Measurements from ENCODE around the gene CCDC146. TPM values are rescaled to one million over a fixed set of nuclear protein-coding genes. Genes with fewer than 3 reads are reported as not detected.
A peak's percentile ranks its signal among the peaks of the same experiment; 100 is the strongest.

The CCDC146 gene
- total and polyA plus RNA-seq, 9 donors, result 5.3 to 11.7 (median 6.7) TPM

GRCh38 chr7:77281780-77282478 is 159.5 kb downstream of the CCDC146 start:
- Histone ChIP-seq H3K27ac (ENCODE audit: low read length) (peak overlapping the region; percentile 22), H3K36me3 (ENCODE audit: control insufficient read depth, insufficient read depth, low read length) (no peaks in the 10 kb centered on the region), H3K27me3 (ENCODE audit: control insufficient read depth, insufficient read depth, low read length) (no peaks in the 10 kb centered on the region), H3K9me3 (replicated peaks; ENCODE audit: control insufficient read depth, low read depth, low read length) (no peaks in the 10 kb centered on the region), H3K4me1 (ENCODE audit: control insufficient read depth, insufficient read depth, low read length) (peaks cover 10% of the 10 kb centered on the region), H3K4me3 (ENCODE audit: low read length) (no peak overlapping the region)
- DNase-seq, result peak; percentile 64
- WGBS (ENCODE audit: insufficient coverage), result no CpG with 5 or more reads among the region's 3 CpGs

- Histone ChIP-seq H3K27ac (ENCODE audit: low read length) (no peak overlapping the region), H3K4me3 (ENCODE audit: low read length) (no peak overlapping the region), H3K4me1 (ENCODE audit: control insufficient read depth, insufficient read depth, low read length) (peaks cover 10% of the 10 kb centered on the region), H3K9me3 (replicated peaks; ENCODE audit: control insufficient read depth, low read depth, low read length) (no peaks in the 10 kb centered on the region), H3K27me3 (ENCODE audit: control insufficient read depth, insufficient read depth, low read length) (no peaks in the 10 kb centered on the region), H3K36me3 (ENCODE audit: control insufficient read depth, insufficient read depth, low read length) (peaks cover 2% of the 10 kb centered on the region)
- DNase-seq, result peak; percentile 29
- WGBS (ENCODE audit: insufficient coverage), result no CpG with 5 or more reads among the region's 1 CpG
Measured at GRCh38 chr7:77282897-77283296, 160.5 kb downstream of the CCDC146 start.

- 83% methylated on average over 2 of the region's 4 CpGs for WGBS (ENCODE audit: insufficient coverage)
- no peak for DNase-seq
- Histone ChIP-seq H3K4me1 (ENCODE audit: control insufficient read depth, insufficient read depth, low read length) (peaks cover 10% of the 10 kb centered on the region), H3K9me3 (replicated peaks; ENCODE audit: control insufficient read depth, low read depth, low read length) (no peaks in the 10 kb centered on the region), H3K4me3 (ENCODE audit: low read length) (no peak overlapping the region), H3K27me3 (ENCODE audit: control insufficient read depth, insufficient read depth, low read length) (no peaks in the 10 kb centered on the region), H3K36me3 (ENCODE audit: control insufficient read depth, insufficient read depth, low read length) (peaks cover 4% of the 10 kb centered on the region), H3K27ac (ENCODE audit: low read length) (no peak overlapping the region)
Measured at GRCh38 chr7:77284005-77284404, 161.6 kb downstream of the CCDC146 start.

GRCh38 chr7:77284616-77285015 is 162.2 kb downstream of the CCDC146 start:
- no peaks in the 10 kb centered on the region for H3K9me3 ChIP-seq (replicated peaks; ENCODE audit: control insufficient read depth, low read depth, low read length)
- no peak for DNase-seq
- WGBS (ENCODE audit: insufficient coverage), result 100% methylated on average over 1 of the region's 2 CpGs

GRCh38 chr7:77288676-77289320 is 166.4 kb downstream of the CCDC146 start:
- H3K27ac ChIP-seq (ENCODE audit: low read length), result no peak overlapping the region
- H3K36me3 ChIP-seq (ENCODE audit: control insufficient read depth, insufficient read depth, low read length), result peaks cover 16% of the 10 kb centered on the region
- DNase-seq, result peak; percentile 30
- no peaks in the 10 kb centered on the region for H3K27me3 ChIP-seq (ENCODE audit: control insufficient read depth, insufficient read depth, low read length)
- WGBS (ENCODE audit: insufficient coverage), result 50% methylated on average over 2 of the region's 7 CpGs
- H3K4me3 ChIP-seq (ENCODE audit: low read length), result no peak overlapping the region
- no peaks in the 10 kb centered on the region for H3K9me3 ChIP-seq (replicated peaks; ENCODE audit: control insufficient read depth, low read depth, low read length)
- peaks cover 2% of the 10 kb centered on the region for H3K4me1 ChIP-seq (ENCODE audit: control insufficient read depth, insufficient read depth, low read length)

More at GRCh38 chr7:77284616-77285015, 162.2 kb downstream of the CCDC146 start:
- H3K27ac ChIP-seq (ENCODE audit: low read length), result no peak overlapping the region
- peaks cover 10% of the 10 kb centered on the region for H3K4me1 ChIP-seq (ENCODE audit: control insufficient read depth, insufficient read depth, low read length)
- H3K4me3 ChIP-seq (ENCODE audit: low read length), result no peak overlapping the region
- peaks cover 9% of the 10 kb centered on the region for H3K36me3 ChIP-seq (ENCODE audit: control insufficient read depth, insufficient read depth, low read length)
- no peaks in the 10 kb centered on the region for H3K27me3 ChIP-seq (ENCODE audit: control insufficient read depth, insufficient read depth, low read length)

- Histone ChIP-seq H3K27me3 (ENCODE audit: control insufficient read depth, insufficient read depth, low read length) (no peaks in the 10 kb centered on the region), H3K4me3 (ENCODE audit: low read length) (no peak overlapping the region), H3K4me1 (ENCODE audit: control insufficient read depth, insufficient read depth, low read length) (peaks cover 2% of the 10 kb centered on the region), H3K9me3 (replicated peaks; ENCODE audit: control insufficient read depth, low read depth, low read length) (no peaks in the 10 kb centered on the region), H3K36me3 (ENCODE audit: control insufficient read depth, insufficient read depth, low read length) (peaks cover 16% of the 10 kb centered on the region), H3K27ac (ENCODE audit: low read length) (no peak overlapping the region)
- WGBS (ENCODE audit: insufficient coverage), result no CpG with 5 or more reads among the region's 3 CpGs
- DNase-seq, result no peak
Measured at GRCh38 chr7:77289387-77289786, 167.0 kb downstream of the CCDC146 start.

- Histone ChIP-seq H3K9me3 (replicated peaks; ENCODE audit: control insufficient read depth, low read depth, low read length) (no peaks in the 10 kb centered on the region), H3K27ac (ENCODE audit: low read length) (no peak overlapping the region), H3K36me3 (ENCODE audit: control insufficient read depth, insufficient read depth, low read length) (peaks cover 16% of the 10 kb centered on the region), H3K4me3 (ENCODE audit: low read length) (no peak overlapping the region), H3K27me3 (ENCODE audit: control insufficient read depth, insufficient read depth, low read length) (no peaks in the 10 kb centered on the region), H3K4me1 (ENCODE audit: control insufficient read depth, insufficient read depth, low read length) (peaks cover 4% of the 10 kb centered on the region)
- DNase-seq, result no peak
Measured at GRCh38 chr7:77290425-77290824, 168.0 kb downstream of the CCDC146 start.

GRCh38 chr7:77293046-77293445 is 170.6 kb downstream of the CCDC146 start:
- Histone ChIP-seq H3K4me1 (ENCODE audit: control insufficient read depth, insufficient read depth, low read length) (peaks cover 4% of the 10 kb centered on the region), H3K9me3 (replicated peaks; ENCODE audit: control insufficient read depth, low read depth, low read length) (peaks cover 5% of the 10 kb centered on the region), H3K27ac (ENCODE audit: low read length) (no peak overlapping the region), H3K36me3 (ENCODE audit: control insufficient read depth, insufficient read depth, low read length) (peaks cover 13% of the 10 kb centered on the region), H3K4me3 (ENCODE audit: low read length) (no peak overlapping the region), H3K27me3 (ENCODE audit: control insufficient read depth, insufficient read depth, low read length) (no peaks in the 10 kb centered on the region)
- no CpG with 5 or more reads among the region's 4 CpGs for WGBS (ENCODE audit: insufficient coverage)
- no peak for DNase-seq

GRCh38 chr7:77295549-77295948 is 173.1 kb downstream of the CCDC146 start:
- Histone ChIP-seq H3K27ac (ENCODE audit: low read length) (no peak overlapping the region), H3K4me1 (ENCODE audit: control insufficient read depth, insufficient read depth, low read length) (peaks cover 4% of the 10 kb centered on the region), H3K9me3 (replicated peaks; ENCODE audit: control insufficient read depth, low read depth, low read length) (peaks cover 5% of the 10 kb centered on the region), H3K27me3 (ENCODE audit: control insufficient read depth, insufficient read depth, low read length) (no peaks in the 10 kb centered on the region), H3K4me3 (ENCODE audit: low read length) (no peak overlapping the region), H3K36me3 (ENCODE audit: control insufficient read depth, insufficient read depth, low read length) (peaks cover 7% of the 10 kb centered on the region)
- no peak for DNase-seq
- no CpG with 5 or more reads among the region's 2 CpGs for WGBS (ENCODE audit: insufficient coverage)

- Histone ChIP-seq H3K4me1 (ENCODE audit: control insufficient read depth, insufficient read depth, low read length) (peaks cover 9% of the 10 kb centered on the region), H3K4me3 (ENCODE audit: low read length) (no peak overlapping the region), H3K27me3 (ENCODE audit: control insufficient read depth, insufficient read depth, low read length) (no peaks in the 10 kb centered on the region), H3K27ac (ENCODE audit: low read length) (no peak overlapping the region), H3K9me3 (replicated peaks; ENCODE audit: control insufficient read depth, low read depth, low read length) (peaks cover 3% of the 10 kb centered on the region), H3K36me3 (ENCODE audit: control insufficient read depth, insufficient read depth, low read length) (no peaks in the 10 kb centered on the region)
- 88% methylated on average over 9 of the region's 17 CpGs for WGBS (ENCODE audit: insufficient coverage)
- DNase-seq, result no peak
Measured at GRCh38 chr7:77306231-77307067, 184.0 kb downstream of the CCDC146 start.
